Activated T-helper 17 cell treated with anti-CD3 and anti-CD28 coated beads, Interleukin-2, amount 50 U/mL, for 72 hours (primary cell): ENCODE measurements around the gene HSPA2. TPM values are rescaled to one million over a fixed set of nuclear protein-coding genes. Genes with fewer than 3 reads are reported as not detected.

Experiments used
- ATAC-seq: fragments of 150-1000 bp; cut with Tn5 transposase; replicated peaks from 2 replicates; pipeline ENCODE4 v1.10.0; 2021; ENCODE audit warnings: mild to moderate bottlenecking, moderate library complexity
- H3K27ac Mint-ChIP-seq: one replicate; pipeline ENCODE4 v1.8.0; 2022; ENCODE audit warnings: mixed read lengths
- H3K27me3 Mint-ChIP-seq: one replicate; pipeline ENCODE4 v1.8.0; 2022; ENCODE audit warnings: mixed read lengths
- H3K36me3 Mint-ChIP-seq: one replicate; pipeline ENCODE4 v1.8.0; 2022; ENCODE audit warnings: low read depth, mild to moderate bottlenecking, mixed read lengths
- H3K4me1 Mint-ChIP-seq: one replicate; pipeline ENCODE4 v1.8.0; 2022; ENCODE audit warnings: mixed read lengths
- H3K4me3 Mint-ChIP-seq: one replicate; pipeline ENCODE4 v1.8.0; 2022; ENCODE audit warnings: mild to moderate bottlenecking, mixed read lengths
- H3K9me3 Mint-ChIP-seq: one replicate; pipeline ENCODE4 v1.8.0; 2022; ENCODE audit warnings: mixed read lengths
- total RNA-seq, 2 donors: library from RNA; stranded (reverse); gene quantifications; one replicate each; pipeline ENCODE4 v1.2.3, GENCODE V29; 2022

Gene HSPA2
- 1 to 10 TPM; 6.5 to 7.4 TPM for total RNA-seq

DNA sequence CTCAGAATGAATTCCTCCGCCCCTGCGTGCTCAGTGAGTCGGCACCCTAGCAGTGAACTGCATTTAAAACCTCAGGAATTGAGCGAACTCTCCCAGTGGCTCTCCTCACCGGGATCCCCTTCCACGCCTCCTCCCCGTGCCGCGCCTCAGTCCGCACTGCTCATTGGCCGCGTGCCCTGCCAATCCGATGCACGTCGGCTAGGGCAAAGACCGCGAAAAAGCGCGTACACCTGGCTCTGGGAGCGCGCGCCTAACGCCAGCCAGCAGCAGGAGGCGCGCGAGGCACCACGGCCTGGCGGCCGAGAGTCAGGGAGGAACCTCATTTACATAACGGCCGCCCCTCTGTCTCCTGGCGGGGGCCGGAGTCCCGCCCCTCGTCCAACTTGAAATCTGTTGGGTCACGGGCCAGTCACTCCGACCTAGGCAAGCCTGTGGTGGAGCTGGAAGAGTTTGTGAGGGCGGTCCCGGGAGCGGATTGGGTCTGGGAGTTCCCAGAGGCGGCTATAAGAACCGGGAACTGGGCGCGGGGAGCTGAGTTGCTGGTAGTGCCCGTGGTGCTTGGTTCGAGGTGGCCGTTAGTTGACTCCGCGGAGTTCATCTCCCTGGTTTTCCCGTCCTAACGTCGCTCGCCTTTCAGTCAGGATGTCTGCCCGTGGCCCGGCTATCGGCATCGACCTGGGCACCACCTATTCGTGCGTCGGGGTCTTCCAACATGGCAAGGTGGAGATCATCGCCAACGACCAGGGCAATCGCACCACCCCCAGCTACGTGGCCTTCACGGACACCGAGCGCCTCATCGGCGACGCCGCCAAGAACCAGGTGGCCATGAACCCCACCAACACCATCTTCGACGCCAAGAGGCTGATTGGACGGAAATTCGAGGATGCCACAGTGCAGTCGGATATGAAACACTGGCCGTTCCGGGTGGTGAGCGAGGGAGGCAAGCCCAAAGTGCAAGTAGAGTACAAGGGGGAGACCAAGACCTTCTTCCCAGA lies at the start of gene HSPA2:
HSPA2 (plus strand) TSS at position 534 of the 995 bp plus-strand sequence; CDS start at position 643, 109 bp downstream.
- peak within 1 kb of the TSS; percentile 87 for H3K27ac Mint-ChIP-seq
- H3K4me1 Mint-ChIP-seq: peaks cover 12% of the 10 kb centered on the region
- H3K4me3 Mint-ChIP-seq: peak within 1 kb of the TSS; percentile 89
- peak; percentile 95 for ATAC-seq
- H3K36me3 Mint-ChIP-seq: peaks cover 9% of the 10 kb centered on the region
- H3K27me3 Mint-ChIP-seq: peaks cover 4% of the 10 kb centered on the region
- H3K9me3 Mint-ChIP-seq: no peaks in the 10 kb centered on the region

DNA sequence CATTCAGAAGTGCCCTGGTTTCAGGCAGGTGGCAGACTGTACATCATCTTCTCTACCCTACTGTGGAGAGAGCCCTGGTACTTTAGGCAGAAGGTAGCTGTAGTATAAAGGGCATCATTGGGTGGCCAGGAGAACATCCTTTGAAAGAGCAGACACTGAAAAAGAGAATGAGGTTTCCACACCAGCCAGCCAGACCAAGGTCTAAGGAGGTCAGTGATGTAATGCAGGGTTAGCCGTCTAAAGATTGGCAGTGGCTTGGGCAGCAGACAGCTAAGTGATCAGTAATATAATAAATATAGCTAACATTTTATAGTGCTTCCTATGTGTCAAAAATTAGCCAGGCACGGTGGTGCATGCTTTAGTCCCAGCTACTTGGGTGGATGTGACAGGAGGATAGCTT lies 48.9 kb upstream of the HSPA2 start:
- Mint-ChIP-seq H3K27me3 (no peaks in the 10 kb centered on the region), H3K36me3 (peaks cover 100% of the 10 kb centered on the region), H3K27ac (peak overlapping the region; percentile 18), H3K4me1 (peaks cover 29% of the 10 kb centered on the region), H3K9me3 (no peaks in the 10 kb centered on the region), H3K4me3 (no peak overlapping the region)
- ATAC-seq: no peak

DNA sequence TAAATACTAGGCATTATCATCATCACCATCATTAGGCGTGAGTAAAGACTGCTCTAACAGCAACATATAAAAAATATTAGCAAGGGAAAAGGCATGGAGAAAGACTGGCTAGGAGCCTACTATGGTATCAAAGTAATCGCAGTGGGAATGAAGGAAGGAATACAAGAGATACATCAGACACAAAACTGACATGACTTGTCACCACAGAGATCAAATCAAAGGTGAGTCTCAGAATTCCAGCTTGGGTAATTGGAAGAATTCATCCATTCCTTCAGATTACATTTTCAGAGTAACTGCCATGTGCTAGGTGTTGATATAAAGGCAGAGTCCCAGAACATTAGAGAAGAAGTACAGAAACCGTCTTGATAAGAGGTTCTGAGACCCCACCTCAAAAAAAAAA lies 47.1 kb upstream of the HSPA2 start:
- H3K27me3 Mint-ChIP-seq: no peaks in the 10 kb centered on the region
- H3K36me3 Mint-ChIP-seq: peaks cover 98% of the 10 kb centered on the region
- peak overlapping the region; percentile 3 for H3K4me3 Mint-ChIP-seq
- ATAC-seq: no peak
- peak overlapping the region; percentile 16 for H3K27ac Mint-ChIP-seq
- peaks cover 37% of the 10 kb centered on the region for H3K4me1 Mint-ChIP-seq
- no peaks in the 10 kb centered on the region for H3K9me3 Mint-ChIP-seq

DNA sequence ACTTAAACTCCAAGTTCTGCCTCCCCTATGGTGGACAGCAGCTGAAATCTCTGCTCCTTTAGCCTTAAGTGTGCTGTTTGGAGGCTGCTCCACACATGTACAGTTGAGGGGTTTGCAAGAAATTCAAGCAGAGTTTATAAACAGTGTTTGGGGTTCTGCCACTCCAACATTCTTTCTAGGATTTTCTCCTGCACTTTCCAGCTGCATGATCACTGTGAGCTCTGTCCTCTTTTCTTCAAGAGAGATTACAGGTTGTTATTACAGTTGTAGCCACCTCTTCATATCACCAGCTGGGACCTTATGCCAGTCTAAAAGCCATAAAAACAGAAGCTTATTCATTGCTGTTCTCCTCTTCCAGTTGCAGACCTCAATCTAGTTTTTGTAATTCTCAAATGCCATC lies 45.3 kb upstream of the HSPA2 start:
- ATAC-seq: no peak
- H3K4me3 Mint-ChIP-seq: no peak overlapping the region
- H3K27me3 Mint-ChIP-seq: no peaks in the 10 kb centered on the region
- H3K27ac Mint-ChIP-seq: no peak overlapping the region
- peaks cover 97% of the 10 kb centered on the region for H3K36me3 Mint-ChIP-seq
- peaks cover 45% of the 10 kb centered on the region for H3K4me1 Mint-ChIP-seq
- no peaks in the 10 kb centered on the region for H3K9me3 Mint-ChIP-seq

DNA sequence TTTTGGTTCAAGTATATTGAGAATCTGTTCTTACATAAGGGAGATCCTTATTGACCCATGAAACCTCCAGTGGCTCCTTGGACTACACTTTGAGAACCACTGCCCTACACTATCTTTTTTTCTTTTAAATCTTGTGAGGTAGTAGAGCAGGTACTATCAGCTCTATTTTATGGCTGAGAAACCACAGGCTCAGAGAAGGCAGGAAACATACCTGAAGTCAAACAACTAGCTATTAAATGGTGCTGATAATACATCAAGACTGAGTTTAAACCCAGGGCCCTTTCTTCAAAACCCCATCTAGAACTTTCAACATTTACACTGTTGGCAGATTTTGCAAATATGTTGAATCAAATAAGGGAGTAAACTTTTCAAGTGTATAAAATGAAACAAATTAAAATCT lies 43.8 kb upstream of the HSPA2 start:
- H3K27ac Mint-ChIP-seq: peak overlapping the region; percentile 58
- peaks cover 33% of the 10 kb centered on the region for H3K4me1 Mint-ChIP-seq
- peak overlapping the region; percentile 31 for H3K4me3 Mint-ChIP-seq
- ATAC-seq: no peak
- no peaks in the 10 kb centered on the region for H3K27me3 Mint-ChIP-seq
- peaks cover 97% of the 10 kb centered on the region for H3K36me3 Mint-ChIP-seq
- no peaks in the 10 kb centered on the region for H3K9me3 Mint-ChIP-seq

DNA sequence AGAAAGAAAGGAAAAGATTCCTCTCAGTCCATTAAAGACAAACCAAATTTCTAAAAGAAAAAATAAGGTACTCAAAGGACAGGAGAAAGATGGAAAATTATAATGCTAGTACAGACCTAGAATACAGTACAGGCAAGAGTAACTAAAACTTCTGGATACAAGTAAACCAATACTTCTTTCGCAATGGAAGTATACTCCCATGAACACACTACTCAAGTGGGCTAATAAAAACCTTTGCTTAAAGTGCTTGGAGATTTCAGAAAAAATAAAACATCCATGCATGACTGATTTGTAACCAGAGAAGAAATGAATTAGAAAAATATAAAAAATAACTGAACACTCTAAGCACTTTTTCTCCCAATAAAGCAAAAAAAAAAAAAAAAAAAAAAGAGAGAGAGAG lies 40.5 kb upstream of the HSPA2 start:
- H3K4me1 Mint-ChIP-seq: peaks cover 17% of the 10 kb centered on the region
- no peaks in the 10 kb centered on the region for H3K9me3 Mint-ChIP-seq
- H3K36me3 Mint-ChIP-seq: peaks cover 95% of the 10 kb centered on the region
- no peaks in the 10 kb centered on the region for H3K27me3 Mint-ChIP-seq
- peak overlapping the region; percentile 91 for H3K4me3 Mint-ChIP-seq
- H3K27ac Mint-ChIP-seq: peak overlapping the region; percentile 97
- ATAC-seq: no peak

DNA sequence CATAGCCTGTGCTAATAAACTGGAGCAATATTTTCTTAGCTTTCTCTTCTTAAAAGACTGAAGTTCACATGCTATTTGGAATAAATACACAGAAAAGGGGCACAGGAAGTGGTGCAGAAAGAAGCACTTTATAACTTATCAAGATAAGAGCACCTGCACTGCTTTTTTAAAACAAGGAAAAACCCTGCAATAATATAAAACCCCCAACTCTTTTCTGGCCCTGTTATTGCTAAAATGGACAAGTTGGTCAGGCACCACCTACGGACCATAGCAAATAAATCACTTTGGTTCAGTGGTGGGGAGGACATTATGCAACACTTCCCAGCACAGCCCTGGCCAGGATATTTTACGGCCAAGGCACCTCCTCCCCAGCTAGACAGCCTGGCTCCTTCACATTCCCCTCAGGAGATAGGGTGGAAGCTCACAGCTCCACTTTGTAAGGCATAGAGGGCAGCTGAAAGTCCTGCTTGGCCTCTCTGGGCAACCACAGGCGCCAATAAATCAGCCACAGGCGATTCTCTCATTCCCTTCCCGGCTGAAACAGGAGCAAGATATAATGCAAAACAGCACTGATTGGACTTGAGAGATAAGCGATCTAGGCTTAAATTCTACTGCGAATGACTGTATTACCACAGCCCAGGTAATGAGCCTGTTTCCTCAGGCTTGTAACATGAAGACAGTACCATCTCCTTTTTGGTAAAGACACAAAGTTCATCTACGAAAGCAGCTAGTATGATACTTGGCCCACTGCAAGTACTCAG lies 39.0 kb upstream of the HSPA2 start:
- Mint-ChIP-seq H3K36me3 (peaks cover 95% of the 10 kb centered on the region), H3K4me3 (peak overlapping the region; percentile 91), H3K27me3 (no peaks in the 10 kb centered on the region), H3K9me3 (no peaks in the 10 kb centered on the region), H3K27ac (peak overlapping the region; percentile 97), H3K4me1 (peaks cover 16% of the 10 kb centered on the region)
- ATAC-seq: no peak

DNA sequence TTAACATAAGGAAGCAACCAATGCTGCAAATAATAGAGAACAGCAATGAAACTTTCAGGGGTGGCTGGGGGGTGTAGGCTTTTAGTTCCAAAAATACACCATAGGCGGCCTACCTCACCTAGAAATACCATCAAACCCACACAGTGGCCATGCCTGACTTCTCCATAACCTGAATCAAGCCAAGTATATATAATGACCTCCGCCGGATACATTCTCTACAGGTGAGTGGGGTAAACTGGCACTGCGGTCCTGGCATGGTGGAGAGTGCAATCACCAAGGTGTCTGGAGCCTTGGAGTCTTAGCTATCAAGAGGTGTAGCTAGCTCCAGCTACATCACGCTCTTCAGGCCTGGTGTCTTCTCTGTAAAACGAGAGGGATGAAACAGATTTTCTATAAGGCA lies 38.1 kb upstream of the HSPA2 start:
- ATAC-seq: no peak
- H3K27me3 Mint-ChIP-seq: no peaks in the 10 kb centered on the region
- peaks cover 95% of the 10 kb centered on the region for H3K36me3 Mint-ChIP-seq
- H3K4me1 Mint-ChIP-seq: peaks cover 15% of the 10 kb centered on the region
- H3K27ac Mint-ChIP-seq: peak overlapping the region; percentile 97
- H3K4me3 Mint-ChIP-seq: peak overlapping the region; percentile 91
- H3K9me3 Mint-ChIP-seq: no peaks in the 10 kb centered on the region

DNA sequence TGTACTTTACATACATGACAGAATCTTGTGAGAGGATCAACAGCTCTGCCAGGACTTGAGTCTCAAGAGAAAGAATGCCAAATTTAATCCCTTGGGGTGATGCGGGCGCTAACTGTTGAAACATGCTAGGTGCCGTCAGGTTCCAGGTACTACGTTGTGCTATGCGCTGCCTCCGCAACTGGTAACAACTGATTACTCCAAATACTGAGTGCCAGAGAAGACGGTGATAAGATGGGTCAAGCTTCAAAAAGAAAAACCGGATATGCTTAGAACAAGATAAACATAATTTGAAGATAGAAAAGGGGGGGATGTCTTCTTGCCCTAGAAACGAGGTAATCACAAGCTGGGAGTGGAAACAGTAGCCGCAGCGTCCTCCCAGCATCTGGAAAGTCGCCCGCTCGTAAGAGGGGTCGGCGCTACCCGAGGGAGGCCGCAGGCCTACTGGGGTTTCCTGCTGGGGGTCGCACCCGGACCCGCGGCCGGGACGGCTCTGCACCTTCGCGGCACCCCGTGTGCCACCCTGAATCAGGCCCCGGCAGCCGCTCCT lies 37.6 kb upstream of the HSPA2 start:
- Mint-ChIP-seq H3K27ac (peak overlapping the region; percentile 97), H3K9me3 (no peaks in the 10 kb centered on the region), H3K36me3 (peaks cover 95% of the 10 kb centered on the region), H3K4me3 (peak overlapping the region; percentile 91), H3K4me1 (peaks cover 16% of the 10 kb centered on the region), H3K27me3 (no peaks in the 10 kb centered on the region)
- ATAC-seq: no peak

DNA sequence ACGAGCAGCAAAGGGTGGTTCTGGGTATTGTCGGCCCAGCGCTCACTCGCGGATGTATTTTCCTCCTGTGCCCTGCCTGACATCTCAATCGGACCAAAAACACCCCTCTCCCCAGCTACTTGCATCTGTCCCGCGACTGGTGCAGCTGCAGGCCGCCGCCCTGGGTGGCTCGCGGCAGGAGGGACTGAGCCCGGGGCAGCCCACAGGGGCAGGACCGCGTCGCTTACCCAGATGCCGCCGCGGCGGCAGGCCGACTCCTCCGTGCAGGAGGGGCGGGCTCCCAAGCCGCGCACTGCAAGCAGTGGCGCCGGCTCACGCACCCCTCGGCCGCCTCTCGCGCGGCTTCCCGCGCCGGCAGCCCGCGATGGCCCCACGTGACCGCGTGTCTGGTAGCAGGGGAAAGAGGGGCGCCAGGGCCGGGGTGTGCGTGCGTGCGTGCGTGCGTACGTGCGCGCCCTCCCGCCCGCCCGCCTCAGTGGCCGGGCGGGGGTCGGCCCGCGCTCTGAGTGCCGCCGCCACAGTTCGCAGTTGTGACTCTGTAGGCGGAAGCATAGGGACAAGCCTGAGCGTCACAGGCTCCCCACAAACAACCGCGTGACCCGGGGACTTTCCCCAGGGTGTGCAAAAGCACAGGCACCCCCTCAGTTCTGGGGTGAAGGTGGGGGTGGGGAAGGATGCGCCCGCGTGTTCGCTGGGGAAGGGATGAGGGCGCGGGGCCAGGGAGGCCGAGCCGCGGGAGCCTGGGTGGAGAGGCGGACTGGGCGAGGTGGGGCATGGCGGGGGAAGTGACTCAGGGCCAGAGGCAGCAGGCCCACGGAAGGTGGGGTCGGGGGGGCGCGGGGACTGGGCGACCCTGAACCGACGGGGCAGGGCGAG lies 36.9 kb upstream of the HSPA2 start, which contains the start of gene ZBTB25:
ZBTB25 (minus strand) TSS at position 405 of the 876 bp plus-strand sequence. CDS start 13,305 bp downstream, outside the sequence.
- ATAC-seq: peak; percentile 69
- no peaks in the 10 kb centered on the region for H3K9me3 Mint-ChIP-seq
- peaks cover 98% of the 10 kb centered on the region for H3K36me3 Mint-ChIP-seq
- H3K4me3 Mint-ChIP-seq: peak within 1 kb of the TSS; percentile 91
- peak within 1 kb of the TSS; percentile 97 for H3K27ac Mint-ChIP-seq
- no peaks in the 10 kb centered on the region for H3K27me3 Mint-ChIP-seq
- peaks cover 23% of the 10 kb centered on the region for H3K4me1 Mint-ChIP-seq

DNA sequence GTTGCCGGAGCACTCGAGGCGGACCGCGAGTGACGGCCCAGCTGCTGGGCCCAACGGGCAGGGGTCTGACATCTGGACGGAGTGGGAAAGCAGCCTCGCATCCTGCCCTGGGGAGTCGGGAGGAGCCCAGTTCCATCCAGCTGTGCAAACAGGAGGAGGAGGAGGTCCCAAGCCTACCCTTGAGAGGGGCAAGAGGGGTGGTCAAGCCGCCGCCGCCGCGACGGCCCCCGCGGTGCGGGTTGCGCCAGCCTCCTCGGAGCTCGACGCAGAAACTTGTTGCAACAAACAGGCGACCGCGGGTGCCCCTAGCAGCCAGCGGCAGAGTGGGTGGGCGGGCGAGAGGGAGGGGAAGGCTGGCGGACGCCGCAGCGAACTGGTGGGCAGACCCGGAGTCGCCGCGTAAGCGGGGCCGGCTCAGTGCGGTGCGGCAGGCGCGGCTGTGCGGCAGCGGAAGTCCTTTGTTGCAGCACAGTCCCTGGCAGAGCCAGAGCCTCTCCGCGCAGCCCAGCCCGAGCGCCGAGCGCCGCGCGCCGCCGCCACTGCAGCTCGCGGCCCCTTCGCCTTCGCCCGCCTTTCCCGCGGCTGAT lies 36.1 kb upstream of the HSPA2 start, which contains the start of gene ZBTB1:
ZBTB1 (plus strand) TSS at position 461 of the 587 bp plus-strand sequence. CDS start 16,735 bp downstream, outside the sequence.
- Mint-ChIP-seq H3K9me3 (no peaks in the 10 kb centered on the region), H3K27me3 (no peaks in the 10 kb centered on the region), H3K4me1 (peaks cover 29% of the 10 kb centered on the region), H3K36me3 (peaks cover 98% of the 10 kb centered on the region), H3K27ac (peak within 1 kb of the TSS; percentile 97), H3K4me3 (peak within 1 kb of the TSS; percentile 91)
- ATAC-seq: peak; percentile 45

DNA sequence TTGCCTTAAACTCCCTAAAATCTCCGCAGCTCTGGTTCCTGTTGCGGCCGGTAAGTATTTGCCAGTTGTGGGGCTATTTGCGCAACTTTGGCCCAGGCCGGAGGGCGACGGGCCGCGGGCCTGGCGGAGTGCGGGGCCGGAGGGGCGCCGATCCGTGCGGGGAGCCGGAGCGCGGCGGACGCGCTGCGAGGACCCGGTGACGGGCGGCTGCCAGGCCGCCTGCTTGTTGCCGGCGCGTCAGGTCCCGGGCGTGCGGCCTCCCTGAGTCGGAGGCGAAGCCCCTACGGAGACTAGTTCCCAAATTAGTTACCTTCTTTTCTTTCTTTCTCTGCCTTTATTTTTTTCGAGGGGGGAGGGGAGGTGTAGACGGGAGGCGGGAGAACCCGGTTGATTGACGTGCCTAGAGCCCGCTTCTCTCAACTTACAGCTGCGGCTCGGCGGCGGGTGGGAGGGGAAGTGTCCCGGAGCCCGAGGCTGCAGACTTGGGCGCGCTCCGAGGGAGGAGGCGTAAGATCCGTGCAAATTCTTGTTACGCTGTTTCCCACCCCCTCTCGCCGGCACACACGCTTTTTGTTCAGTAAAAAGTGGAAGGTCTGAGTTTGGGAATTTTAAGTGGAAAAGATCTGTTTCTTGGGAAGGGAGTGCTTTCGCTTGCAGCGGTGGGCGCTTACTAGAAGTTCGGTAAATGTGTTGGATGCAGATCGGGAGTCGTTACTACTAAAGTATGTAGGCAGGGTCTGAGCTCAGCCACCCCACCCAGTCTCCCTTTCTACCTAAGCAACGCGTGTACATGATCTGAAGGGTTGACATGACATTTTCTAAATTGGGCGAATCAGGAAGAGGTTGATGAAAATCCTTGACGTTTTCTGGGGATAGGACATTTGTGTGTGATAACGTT lies 35.4 kb upstream of the HSPA2 start:
- H3K9me3 Mint-ChIP-seq: no peaks in the 10 kb centered on the region
- H3K4me1 Mint-ChIP-seq: peaks cover 26% of the 10 kb centered on the region
- peak overlapping the region; percentile 97 for H3K27ac Mint-ChIP-seq
- H3K4me3 Mint-ChIP-seq: peak overlapping the region; percentile 91
- ATAC-seq: peak; percentile 40
- peaks cover 98% of the 10 kb centered on the region for H3K36me3 Mint-ChIP-seq
- H3K27me3 Mint-ChIP-seq: no peaks in the 10 kb centered on the region
